Measurements from ENCODE around the gene CYTL1. TPM values are rescaled to one million over a fixed set of nuclear protein-coding genes. Genes with fewer than 3 reads are reported as not detected.
"Not testable (repeated sequence)": the region's sequence is repeated elsewhere in the genome, so short reads cannot be mapped to it uniquely, and the experiment has no call there.

The CYTL1 gene, protein sequence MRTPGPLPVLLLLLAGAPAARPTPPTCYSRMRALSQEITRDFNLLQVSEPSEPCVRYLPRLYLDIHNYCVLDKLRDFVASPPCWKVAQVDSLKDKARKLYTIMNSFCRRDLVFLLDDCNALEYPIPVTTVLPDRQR
- not detected for total RNA-seq

DNA sequence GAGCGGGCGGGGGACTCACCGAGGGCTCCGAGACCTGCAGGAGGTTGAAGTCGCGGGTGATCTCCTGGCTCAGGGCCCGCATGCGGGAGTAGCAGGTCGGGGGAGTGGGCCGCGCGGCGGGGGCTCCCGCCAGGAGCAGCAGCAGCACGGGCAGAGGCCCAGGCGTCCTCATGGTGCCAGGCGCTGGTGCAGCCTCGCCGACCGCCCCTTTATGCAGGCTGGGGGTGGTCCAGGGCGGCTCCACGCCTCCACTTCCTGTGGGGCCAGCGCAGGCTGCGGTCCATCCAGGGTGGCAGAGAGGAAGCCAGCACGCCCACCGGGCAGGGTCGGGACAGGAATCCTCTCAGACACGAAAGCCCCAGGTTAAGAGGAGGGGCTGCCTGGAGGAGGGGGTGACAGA is at the start of gene CYTL1:
CYTL1 (minus strand) TSS at position 185 of the 400 bp plus-strand sequence; CDS start at position 172, 13 bp downstream.
- Mint-ChIP-seq H3K27ac (no peak within 1 kb of the TSS), H3K4me3 (no peak within 1 kb of the TSS), H3K27me3 (peaks cover 20% of the 10 kb centered on the region), H3K36me3 (no peaks in the 10 kb centered on the region), H3K4me1 (peaks cover 4% of the 10 kb centered on the region), H3K9me3 (no peaks in the 10 kb centered on the region)
- ATAC-seq (ENCODE audit: low read depth) (peak; percentile 42), DNase-seq (no peak)
- POLR2A ChIA-PET = no interaction called here

DNA sequence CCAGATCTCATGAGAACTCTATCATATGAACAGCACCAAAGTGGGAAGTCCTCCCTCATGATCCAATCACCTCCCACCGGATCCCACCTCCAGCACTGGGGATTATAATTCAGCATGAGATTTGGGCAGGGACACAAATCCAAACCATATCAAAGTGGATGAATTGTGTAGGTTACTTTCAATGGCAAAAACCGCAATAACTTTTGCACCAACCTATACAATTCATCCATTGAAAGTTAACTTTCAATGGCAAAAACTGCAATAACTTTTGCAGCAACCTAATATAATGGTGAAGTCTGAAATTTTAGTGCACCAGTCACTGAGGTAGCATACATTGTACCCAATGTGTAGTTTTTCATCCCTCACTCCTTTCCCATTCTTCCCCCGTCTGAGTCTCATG is 48.6 kb upstream of the CYTL1 start:
- H3K9me3 Mint-ChIP-seq = peaks cover 5% of the 10 kb centered on the region
- no peak overlapping the region for H3K27ac Mint-ChIP-seq
- H3K27me3 Mint-ChIP-seq = peaks cover 2% of the 10 kb centered on the region
- ATAC-seq (ENCODE audit: low read depth) = no peak
- no peaks in the 10 kb centered on the region for H3K4me1 Mint-ChIP-seq
- no peaks in the 10 kb centered on the region for H3K36me3 Mint-ChIP-seq
- POLR2A ChIA-PET = no interaction called here
- H3K4me3 Mint-ChIP-seq = no peak overlapping the region
- no peak for DNase-seq

DNA sequence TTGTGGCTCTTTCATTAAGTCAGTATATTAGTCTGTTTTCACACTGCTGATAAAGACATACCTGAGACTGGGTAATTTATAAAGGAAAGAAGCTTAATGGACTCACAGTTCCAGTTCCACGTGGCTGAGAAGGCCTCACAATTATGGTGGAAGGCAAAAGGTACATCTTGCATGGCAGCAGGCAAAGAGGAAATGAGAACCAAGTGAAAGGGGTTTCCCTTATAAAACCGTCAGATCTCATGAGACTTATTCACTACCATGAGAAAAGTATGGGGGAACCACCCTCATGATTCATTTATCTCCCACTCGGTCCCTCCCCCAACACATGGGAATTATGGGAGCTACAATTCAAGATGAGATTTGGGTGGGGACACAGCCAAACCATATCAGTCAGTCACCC is 47.7 kb upstream of the CYTL1 start:
- H3K27me3 Mint-ChIP-seq; H3K4me3 Mint-ChIP-seq; H3K4me1 Mint-ChIP-seq; ATAC-seq (ENCODE audit: low read depth); H3K36me3 Mint-ChIP-seq; H3K27ac Mint-ChIP-seq; POLR2A ChIA-PET; DNase-seq; H3K9me3 Mint-ChIP-seq: not testable (repeated sequence)

DNA sequence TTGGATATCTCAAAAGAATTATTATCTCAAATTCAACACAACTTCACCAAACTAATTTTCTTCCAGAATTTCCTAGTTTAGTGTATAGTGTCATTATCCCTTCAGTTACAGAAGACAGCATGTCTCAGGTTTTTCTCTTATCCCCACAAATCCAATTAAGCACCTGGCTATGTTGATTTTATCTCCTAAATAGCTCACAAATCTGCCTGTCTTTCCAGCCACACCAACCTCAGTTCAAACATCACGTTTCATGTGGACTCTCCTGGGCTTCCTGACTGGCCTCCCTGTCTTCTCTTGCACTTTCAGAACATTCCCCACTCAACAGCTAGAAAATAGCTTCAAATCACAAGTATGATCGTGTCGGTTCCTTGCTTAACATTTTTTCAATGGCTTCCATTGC is 46.8 kb upstream of the CYTL1 start:
- H3K36me3 Mint-ChIP-seq = no peaks in the 10 kb centered on the region
- no peak for DNase-seq
- H3K4me1 Mint-ChIP-seq = no peaks in the 10 kb centered on the region
- no peak overlapping the region for H3K27ac Mint-ChIP-seq
- no peak overlapping the region for H3K4me3 Mint-ChIP-seq
- peaks cover 2% of the 10 kb centered on the region for H3K27me3 Mint-ChIP-seq
- no peak for ATAC-seq (ENCODE audit: low read depth)
- POLR2A ChIA-PET = no interaction called here
- peaks cover 5% of the 10 kb centered on the region for H3K9me3 Mint-ChIP-seq

DNA sequence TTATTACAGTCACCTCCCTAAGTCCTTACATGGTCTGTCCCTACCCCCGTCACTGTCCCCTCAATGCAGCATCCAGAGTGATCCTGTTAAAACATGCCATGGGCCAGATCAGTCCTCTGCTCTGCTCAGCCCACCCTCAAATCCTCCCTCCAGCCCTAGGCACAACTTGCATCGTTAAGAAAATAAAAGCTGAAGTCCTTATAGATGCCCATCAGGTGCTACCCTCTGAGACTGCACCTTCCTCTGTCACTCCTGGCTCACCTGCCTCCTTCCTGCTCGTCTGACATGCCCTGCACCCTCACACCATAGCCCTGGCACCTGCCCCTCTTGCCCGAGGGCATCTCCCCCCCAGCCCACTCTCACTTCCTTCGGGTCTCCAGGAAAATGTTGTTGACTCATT is 36.2 kb upstream of the CYTL1 start:
- no peaks in the 10 kb centered on the region for H3K36me3 Mint-ChIP-seq
- ATAC-seq (ENCODE audit: low read depth) (no peak), DNase-seq (no peak)
- no peaks in the 10 kb centered on the region for H3K9me3 Mint-ChIP-seq
- POLR2A ChIA-PET = no interaction called here
- peaks cover 6% of the 10 kb centered on the region for H3K4me1 Mint-ChIP-seq
- H3K27ac Mint-ChIP-seq = no peak overlapping the region
- peaks cover 19% of the 10 kb centered on the region for H3K27me3 Mint-ChIP-seq
- H3K4me3 Mint-ChIP-seq = no peak overlapping the region

DNA sequence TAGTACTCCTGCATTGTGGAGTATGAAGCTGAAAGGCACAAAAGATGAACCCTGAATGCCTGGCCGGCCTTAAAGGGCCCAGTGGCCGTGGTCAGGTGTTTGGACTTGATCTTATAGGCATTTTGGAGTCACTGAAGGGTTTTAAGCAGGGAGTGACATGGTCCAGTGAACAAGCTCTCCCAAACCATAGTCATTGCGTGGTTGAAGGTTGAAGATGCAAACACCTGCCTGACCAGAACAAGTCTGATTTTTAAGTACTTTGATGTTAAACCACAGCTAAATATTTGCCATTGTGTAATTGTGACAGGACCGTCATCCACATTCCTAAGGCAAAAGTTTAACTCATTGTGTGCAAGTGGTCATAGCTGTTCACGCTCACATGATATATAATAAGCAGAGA is 35.3 kb upstream of the CYTL1 start:
- H3K36me3 Mint-ChIP-seq = no peaks in the 10 kb centered on the region
- no peak for DNase-seq
- no peak overlapping the region for H3K4me3 Mint-ChIP-seq
- H3K4me1 Mint-ChIP-seq = peaks cover 6% of the 10 kb centered on the region
- H3K9me3 Mint-ChIP-seq = no peaks in the 10 kb centered on the region
- POLR2A ChIA-PET = no interaction called here
- no peak overlapping the region for H3K27ac Mint-ChIP-seq
- ATAC-seq (ENCODE audit: low read depth) = no peak
- H3K27me3 Mint-ChIP-seq = peaks cover 24% of the 10 kb centered on the region

DNA sequence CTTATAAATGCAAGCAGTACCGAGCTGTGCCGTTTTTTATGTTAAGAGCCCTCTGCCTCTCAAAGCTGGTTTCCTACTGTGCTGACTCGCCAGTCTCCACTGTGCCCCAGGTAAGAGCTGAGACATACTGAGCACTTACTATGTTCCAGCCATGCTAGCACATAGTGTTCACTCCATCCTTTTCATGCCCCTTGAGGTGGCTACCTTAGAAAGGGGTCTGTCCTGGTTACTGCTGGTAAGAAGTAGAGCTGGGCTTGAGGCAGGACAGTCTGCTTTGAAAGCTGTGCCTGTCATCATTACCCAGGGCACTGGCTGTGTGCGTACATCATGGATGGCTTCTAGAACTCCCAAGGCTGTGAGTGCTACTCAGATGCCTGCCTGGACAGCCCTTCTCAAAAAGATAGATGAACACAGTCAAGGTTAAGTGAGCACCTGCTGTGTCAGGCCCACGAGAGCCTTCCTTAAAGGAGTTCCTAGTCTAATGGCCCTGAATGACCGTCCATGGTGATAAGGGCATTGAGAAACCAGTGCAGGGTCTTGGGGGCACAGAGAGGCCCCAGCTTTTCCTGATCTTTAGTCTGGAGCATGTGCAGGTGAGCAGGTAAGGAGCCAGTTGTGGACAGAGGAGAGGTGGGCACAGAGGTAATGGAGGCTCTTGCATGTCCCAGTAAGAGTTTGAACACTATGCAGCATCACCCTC is 33.6 kb upstream of the CYTL1 start:
- no peak overlapping the region for H3K27ac Mint-ChIP-seq
- H3K9me3 Mint-ChIP-seq = no peaks in the 10 kb centered on the region
- ATAC-seq (ENCODE audit: low read depth) (no peak), DNase-seq (no peak)
- H3K36me3 Mint-ChIP-seq = no peaks in the 10 kb centered on the region
- POLR2A ChIA-PET = no interaction called here
- no peak overlapping the region for H3K4me3 Mint-ChIP-seq
- peaks cover 31% of the 10 kb centered on the region for H3K27me3 Mint-ChIP-seq
- peaks cover 6% of the 10 kb centered on the region for H3K4me1 Mint-ChIP-seq

DNA sequence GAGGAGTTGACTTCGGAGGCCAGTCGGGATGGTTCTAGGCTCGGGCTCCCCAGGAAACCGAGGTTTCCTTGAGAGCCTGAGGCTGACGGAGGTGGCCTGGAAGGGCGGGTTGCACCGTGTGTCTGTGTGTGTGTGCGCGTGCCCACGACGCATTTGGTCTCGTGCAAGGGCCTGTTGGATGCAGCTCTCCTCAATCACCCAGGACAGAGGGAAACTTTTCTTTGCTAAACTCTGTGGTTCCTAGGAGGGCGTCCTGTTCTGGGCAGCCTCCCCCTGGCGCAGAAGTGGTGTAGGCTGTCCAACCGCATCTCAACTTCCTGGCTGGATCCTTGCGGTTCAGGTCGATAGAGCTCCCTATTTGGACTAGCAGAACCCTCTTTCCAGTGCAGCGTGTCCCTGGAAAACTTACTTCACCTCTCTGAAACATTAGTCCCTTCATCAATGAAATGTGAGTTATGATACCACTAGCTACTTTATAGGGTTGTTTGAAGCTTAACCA is 33.0 kb upstream of the CYTL1 start:
- POLR2A ChIA-PET = no interaction called here
- ATAC-seq (ENCODE audit: low read depth) = no peak
- H3K4me3 Mint-ChIP-seq = peak overlapping the region; percentile 13
- H3K36me3 Mint-ChIP-seq = no peaks in the 10 kb centered on the region
- DNase-seq = no peak
- H3K4me1 Mint-ChIP-seq = peaks cover 6% of the 10 kb centered on the region
- H3K27ac Mint-ChIP-seq = no peak overlapping the region
- H3K27me3 Mint-ChIP-seq = peaks cover 31% of the 10 kb centered on the region
- H3K9me3 Mint-ChIP-seq = no peaks in the 10 kb centered on the region

DNA sequence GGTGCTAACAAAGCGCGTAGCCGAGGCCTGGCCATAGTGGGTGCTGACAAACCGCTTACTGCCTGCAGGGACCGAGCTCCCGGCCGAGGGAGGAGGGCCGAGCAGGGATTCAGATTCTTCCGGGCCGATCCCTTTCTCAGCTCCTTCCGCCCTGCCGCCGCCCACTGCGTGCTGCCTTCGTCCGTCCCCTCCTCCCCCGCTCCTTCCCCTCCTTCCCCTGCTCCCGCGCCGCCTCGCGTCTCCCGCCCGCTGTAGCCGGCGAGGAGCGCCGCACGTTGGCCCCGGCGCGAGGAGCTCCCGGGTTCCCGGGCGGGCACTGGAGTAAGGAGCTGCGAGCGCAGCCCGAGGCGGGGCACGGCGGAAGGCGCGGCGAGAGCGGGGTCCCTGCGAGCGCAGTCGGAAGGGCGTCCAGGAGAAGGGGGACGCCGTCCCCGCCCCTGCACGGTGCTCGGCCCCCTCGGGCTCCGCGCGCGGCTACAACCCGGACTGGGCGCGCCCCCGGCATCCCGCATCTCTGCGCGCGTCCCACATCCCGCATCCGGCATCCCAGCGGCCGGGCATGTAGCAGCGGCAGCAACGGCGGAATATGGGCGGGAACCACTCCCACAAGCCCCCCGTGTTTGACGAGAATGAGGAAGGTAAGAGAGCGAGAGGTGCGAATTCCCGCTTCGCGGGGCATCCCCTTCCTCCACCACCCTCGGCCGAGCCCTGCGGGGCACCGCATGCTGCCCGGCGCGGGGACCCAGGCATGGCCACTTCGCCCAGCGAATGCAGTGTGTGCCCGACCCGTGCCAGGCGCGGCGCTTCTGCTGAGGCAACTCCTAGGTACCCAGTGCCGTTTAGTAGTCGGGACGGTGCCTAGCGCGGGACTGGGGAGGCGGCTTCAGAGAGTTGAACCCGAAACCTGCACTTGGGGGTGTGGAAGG is 32.3 kb upstream of the CYTL1 start, which contains the start of gene STK32B:
STK32B (plus strand) TSS at position 203 of the 926 bp plus-strand sequence.
- H3K36me3 Mint-ChIP-seq = no peaks in the 10 kb centered on the region
- peaks cover 35% of the 10 kb centered on the region for H3K27me3 Mint-ChIP-seq
- DNase-seq (peak; percentile 58), ATAC-seq (ENCODE audit: low read depth) (peak; percentile 86)
- H3K27ac Mint-ChIP-seq = no peak within 1 kb of the TSS
- H3K4me1 Mint-ChIP-seq = peaks cover 6% of the 10 kb centered on the region
- H3K9me3 Mint-ChIP-seq = no peaks in the 10 kb centered on the region
- H3K4me3 Mint-ChIP-seq = peak within 1 kb of the TSS; percentile 79
- POLR2A ChIA-PET = no interaction called here

DNA sequence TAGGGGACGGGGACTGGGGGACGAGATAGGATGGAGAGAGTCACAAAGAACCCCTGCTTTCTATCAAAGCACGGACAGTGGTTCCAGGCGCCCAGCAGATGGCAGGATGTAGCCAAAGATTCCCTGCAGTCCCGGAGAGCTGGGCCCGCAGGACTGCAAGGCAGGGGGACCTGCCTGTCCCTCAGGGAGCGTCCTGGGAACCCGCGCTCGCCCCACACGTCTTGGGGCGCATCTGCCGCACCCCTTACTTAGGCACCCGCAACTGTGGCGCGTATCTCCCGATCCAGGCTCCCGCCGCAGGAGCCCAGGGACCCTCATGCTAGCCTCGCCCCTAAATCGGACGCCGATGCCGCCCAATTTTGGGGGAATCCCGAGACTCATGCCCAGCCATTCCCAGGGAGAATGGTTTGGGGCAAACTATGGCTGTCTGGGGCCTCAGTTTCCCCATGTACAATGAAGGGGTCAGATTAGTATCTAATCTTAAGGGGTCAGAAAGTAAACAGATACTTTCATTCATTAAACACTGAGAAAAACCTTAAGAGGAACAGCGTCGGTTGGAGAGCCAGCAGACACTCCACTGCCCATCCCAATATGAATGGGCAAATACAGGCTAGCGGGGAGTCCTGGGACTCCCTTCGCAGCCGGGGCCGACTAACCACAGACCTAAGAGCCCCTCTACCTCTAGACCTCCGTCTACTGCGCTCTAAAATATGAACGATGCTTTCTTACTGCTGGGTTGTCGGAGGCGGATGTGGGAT is 31.4 kb upstream of the CYTL1 start:
- ATAC-seq (ENCODE audit: low read depth) = no peak
- Mint-ChIP-seq H3K27me3 (peaks cover 43% of the 10 kb centered on the region), H3K4me1 (peaks cover 6% of the 10 kb centered on the region), H3K27ac (no peak overlapping the region), H3K9me3 (no peaks in the 10 kb centered on the region), H3K4me3 (peak overlapping the region; percentile 79), H3K36me3 (no peaks in the 10 kb centered on the region)
- POLR2A ChIA-PET = no interaction called here
- DNase-seq = peak; percentile 45

DNA sequence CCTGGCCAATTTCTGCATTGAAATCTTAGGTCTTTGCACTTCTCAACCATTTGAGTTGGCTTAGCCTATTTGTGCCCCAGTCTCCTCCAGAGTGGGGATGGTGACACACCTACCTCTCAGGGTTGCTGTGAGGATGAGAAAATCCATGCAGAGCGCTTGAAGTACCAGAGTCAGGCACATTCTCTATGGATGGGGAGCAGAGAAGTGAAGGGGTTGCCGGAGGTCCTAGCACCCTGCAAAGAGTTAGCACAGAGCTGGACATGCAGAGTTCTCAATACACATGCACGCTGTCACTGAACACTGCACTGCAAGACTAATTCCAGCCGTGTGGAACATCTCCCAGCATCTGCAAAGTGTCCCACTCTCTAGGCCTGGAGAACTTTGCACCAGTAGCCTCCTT is 29.5 kb upstream of the CYTL1 start:
- H3K27ac Mint-ChIP-seq = no peak overlapping the region
- H3K9me3 Mint-ChIP-seq = no peaks in the 10 kb centered on the region
- H3K4me1 Mint-ChIP-seq = peaks cover 6% of the 10 kb centered on the region
- H3K36me3 Mint-ChIP-seq = no peaks in the 10 kb centered on the region
- DNase-seq = no peak
- ATAC-seq (ENCODE audit: low read depth) = no peak
- H3K4me3 Mint-ChIP-seq = no peak overlapping the region
- H3K27me3 Mint-ChIP-seq = peaks cover 54% of the 10 kb centered on the region
- POLR2A ChIA-PET = no interaction called here

DNA sequence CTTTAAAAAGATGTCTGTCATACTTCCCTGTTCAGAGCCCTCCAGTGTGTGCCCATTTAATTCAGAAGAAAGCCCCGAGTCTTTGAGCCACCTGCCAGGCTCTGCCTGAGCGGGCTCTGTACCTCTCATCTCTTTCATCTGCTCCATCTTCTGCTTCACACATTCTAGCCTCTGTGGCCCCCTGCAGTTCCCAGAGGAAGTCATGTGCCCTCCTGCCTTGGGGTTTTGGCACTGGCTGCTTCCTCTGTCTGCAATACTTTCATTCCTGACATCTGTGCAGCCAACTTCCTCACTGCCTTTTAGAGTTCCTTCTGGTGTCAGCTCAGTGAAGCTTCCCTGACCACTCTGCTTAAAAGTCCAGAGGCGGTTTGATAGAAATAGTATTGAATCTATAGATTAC is 25.8 kb upstream of the CYTL1 start:
- Mint-ChIP-seq H3K36me3 (no peaks in the 10 kb centered on the region), H3K4me1 (no peaks in the 10 kb centered on the region), H3K4me3 (no peak overlapping the region), H3K27ac (no peak overlapping the region), H3K9me3 (no peaks in the 10 kb centered on the region), H3K27me3 (peaks cover 36% of the 10 kb centered on the region)
- POLR2A ChIA-PET = no interaction called here
- ATAC-seq (ENCODE audit: low read depth) (no peak), DNase-seq (no peak)

DNA sequence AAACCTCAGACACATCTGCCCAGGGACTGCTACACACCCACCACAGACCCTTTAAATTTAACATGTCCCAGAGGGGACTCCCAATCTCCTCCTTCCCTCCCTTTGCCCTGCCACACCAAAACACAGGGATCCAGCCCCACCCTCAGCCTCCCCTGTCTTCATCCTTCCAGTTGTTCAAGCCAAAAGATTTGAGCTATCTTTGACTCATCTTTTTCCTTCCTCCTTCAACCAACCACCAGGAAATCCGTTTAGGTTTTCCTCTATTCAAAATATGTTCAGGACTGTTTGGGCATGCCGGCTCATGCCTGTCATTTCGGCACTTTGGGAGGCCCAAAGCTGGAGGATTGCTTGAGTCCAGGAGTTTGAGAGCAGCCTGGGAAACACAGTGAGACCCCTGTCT is 25.1 kb upstream of the CYTL1 start:
- Mint-ChIP-seq H3K36me3 (no peaks in the 10 kb centered on the region), H3K9me3 (no peaks in the 10 kb centered on the region), H3K4me3 (no peak overlapping the region), H3K27me3 (peaks cover 30% of the 10 kb centered on the region), H3K27ac (no peak overlapping the region), H3K4me1 (no peaks in the 10 kb centered on the region)
- ATAC-seq (ENCODE audit: low read depth) (no peak), DNase-seq (no peak)
- POLR2A ChIA-PET = no interaction called here
